Colonic mucosa (tissue), 4 donors: ENCODE results near the gene G6PC1. TPM values are rescaled to one million over a fixed set of nuclear protein-coding genes. Genes with fewer than 3 reads are reported as not detected.
"Not testable (repeated sequence)": the region's sequence is repeated elsewhere in the genome, so short reads cannot be mapped to it uniquely, and the experiment has no call there.

Source experiments
- DNase-seq: peaks from one replicate; pipeline ENCODE4 v3.0.0-alpha.2; 2020
- H3K27ac ChIP-seq: fragments of 200-600 bp; one replicate; pipeline ENCODE4 v1.8.0; 2021
- H3K27me3 ChIP-seq: fragments of 200-600 bp; one replicate; pipeline ENCODE4 v1.8.0; 2021
- H3K36me3 ChIP-seq: fragments of 200-600 bp; one replicate; pipeline ENCODE4 v1.8.0; 2021
- H3K4me1 ChIP-seq: fragments of 200-600 bp; one replicate; pipeline ENCODE4 v1.8.0; 2021; ENCODE audit warnings: mild to moderate bottlenecking
- H3K4me3 ChIP-seq: fragments of 200-600 bp; one replicate; pipeline ENCODE4 v1.8.0; 2021
- H3K9ac ChIP-seq, 2 donors: one replicate each; pipeline ENCODE4 v1.7.0; 2013; ENCODE audit warnings: control low read depth in 2 of 2, low read depth in 2 of 2, low read length in 2 of 2
- H3K9me3 ChIP-seq: fragments of 200-600 bp; one replicate; pipeline ENCODE4 v1.8.0; 2021
- intact Hi-C: fragments of 100-400 bp; cut with DNase I; formaldehyde crosslinking; loops from one replicate; pipeline ENCODE4 v1.14.1; 2022
- total RNA-seq, 2 donors: library from RNA; stranded (reverse); fragmentation: NEBNext Ultra II Directional in 1 of 2; extraction: Animal tissue kit (Norgen Biotek cat#: 25700) in 1 of 2; gene quantifications; one replicate each; pipeline ENCODE4 v1.2.1, GENCODE V29; 2021
- TF ChIP-seq, protein P1 (sequence below): fragments of 200-600 bp; IDR thresholded peaks from one replicate; pipeline ENCODE4 v1.8.0; 2022; ENCODE audit warnings: antibody characterized with exemption, mild to moderate bottlenecking
- donor health status: healthy.
- donor health status: DM: no; HTN: no; CAD: no.
- donor health status: DM: no; HTN: no; CAD: no.

The G6PC1 gene
- total RNA-seq, 2 donors from 2014 or later, result 0.40 TPM; not detected in 1

- Histone ChIP-seq H3K27ac (no peak overlapping the region), H3K4me3 (no peak overlapping the region), H3K27me3 (no peaks in the 10 kb centered on the region), H3K4me1 (no peaks in the 10 kb centered on the region), H3K9me3 (no peaks in the 10 kb centered on the region), H3K9ac (no peak overlapping the region), H3K36me3 (no peaks in the 10 kb centered on the region)
- intact Hi-C loops, result no loop called here
- TF ChIP-seq, protein P1, sequence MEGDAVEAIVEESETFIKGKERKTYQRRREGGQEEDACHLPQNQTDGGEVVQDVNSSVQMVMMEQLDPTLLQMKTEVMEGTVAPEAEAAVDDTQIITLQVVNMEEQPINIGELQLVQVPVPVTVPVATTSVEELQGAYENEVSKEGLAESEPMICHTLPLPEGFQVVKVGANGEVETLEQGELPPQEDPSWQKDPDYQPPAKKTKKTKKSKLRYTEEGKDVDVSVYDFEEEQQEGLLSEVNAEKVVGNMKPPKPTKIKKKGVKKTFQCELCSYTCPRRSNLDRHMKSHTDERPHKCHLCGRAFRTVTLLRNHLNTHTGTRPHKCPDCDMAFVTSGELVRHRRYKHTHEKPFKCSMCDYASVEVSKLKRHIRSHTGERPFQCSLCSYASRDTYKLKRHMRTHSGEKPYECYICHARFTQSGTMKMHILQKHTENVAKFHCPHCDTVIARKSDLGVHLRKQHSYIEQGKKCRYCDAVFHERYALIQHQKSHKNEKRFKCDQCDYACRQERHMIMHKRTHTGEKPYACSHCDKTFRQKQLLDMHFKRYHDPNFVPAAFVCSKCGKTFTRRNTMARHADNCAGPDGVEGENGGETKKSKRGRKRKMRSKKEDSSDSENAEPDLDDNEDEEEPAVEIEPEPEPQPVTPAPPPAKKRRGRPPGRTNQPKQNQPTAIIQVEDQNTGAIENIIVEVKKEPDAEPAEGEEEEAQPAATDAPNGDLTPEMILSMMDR, result no peak
- no peak for DNase-seq
These were observed 34.9 kb upstream of the G6PC1 start for GRCh38 chr17:42865638-42866094.

- TF ChIP-seq, protein P1, result no peak
- no peaks in the 10 kb centered on the region for H3K4me1 ChIP-seq
- H3K27me3 ChIP-seq, result no peaks in the 10 kb centered on the region
- intact Hi-C loops, result no loop called here
- H3K36me3 ChIP-seq, result no peaks in the 10 kb centered on the region
- no peak overlapping the region for H3K4me3 ChIP-seq
- H3K9ac ChIP-seq, result no peak overlapping the region
- no peak for DNase-seq
- no peak overlapping the region for H3K27ac ChIP-seq
- H3K9me3 ChIP-seq, result no peaks in the 10 kb centered on the region
These were observed 34.4 kb upstream of the G6PC1 start for GRCh38 chr17:42866216-42866615.

GRCh38 chr17:42866631-42867575, 33.7 kb upstream of the G6PC1 start:
- intact Hi-C loops, result no loop called here
- H3K27me3 ChIP-seq, result no peaks in the 10 kb centered on the region
- H3K4me1 ChIP-seq, result no peaks in the 10 kb centered on the region
- H3K9ac ChIP-seq, result no peak overlapping the region
- H3K9me3 ChIP-seq, result no peaks in the 10 kb centered on the region
- no peak for DNase-seq
- TF ChIP-seq, protein P1, result no peak
- H3K36me3 ChIP-seq, result no peaks in the 10 kb centered on the region
- H3K4me3 ChIP-seq, result no peak overlapping the region
- H3K27ac ChIP-seq, result no peak overlapping the region

- H3K27ac ChIP-seq, H3K27me3 ChIP-seq: not testable (repeated sequence)
These were observed 32.8 kb upstream of the G6PC1 start for GRCh38 chr17:42867694-42868261.

GRCh38 chr17:42868338-42868737, 32.3 kb upstream of the G6PC1 start:
- Histone ChIP-seq H3K27me3 (no peaks in the 10 kb centered on the region), H3K4me1 (no peaks in the 10 kb centered on the region), H3K36me3 (no peaks in the 10 kb centered on the region), H3K27ac (no peak overlapping the region), H3K4me3 (no peak overlapping the region), H3K9ac (no peak overlapping the region), H3K9me3 (no peaks in the 10 kb centered on the region)
- intact Hi-C loops, result no loop called here
- DNase-seq, result no peak
- TF ChIP-seq, protein P1, result no peak

More at GRCh38 chr17:42867694-42868261, 32.8 kb upstream of the G6PC1 start:
- H3K4me1 ChIP-seq, H3K9me3 ChIP-seq, intact Hi-C loops, H3K4me3 ChIP-seq, DNase-seq, H3K9ac ChIP-seq, H3K36me3 ChIP-seq: not testable (repeated sequence)

DNA sequence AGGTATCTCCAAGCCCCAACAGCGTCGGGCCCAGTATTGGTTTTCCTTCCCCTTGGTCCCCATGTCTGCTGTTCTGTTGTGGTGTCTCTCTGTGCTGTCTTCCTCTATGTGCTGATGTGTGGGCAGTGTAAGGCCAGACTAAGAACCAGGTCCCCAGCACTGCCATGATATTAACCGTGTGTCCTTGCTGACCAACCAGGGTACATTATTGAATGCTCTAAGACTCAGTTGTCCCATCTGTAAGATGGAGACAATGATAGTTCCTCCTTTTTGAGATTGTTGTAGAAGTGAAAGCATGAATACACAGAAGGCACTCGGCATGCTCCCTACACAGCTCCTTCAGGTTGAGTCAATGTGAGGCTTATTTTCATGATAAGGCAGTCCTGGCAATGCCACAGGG, 29.0 kb upstream of the G6PC1 start:
- no peak overlapping the region for H3K4me3 ChIP-seq
- no peak overlapping the region for H3K27ac ChIP-seq
- no peak overlapping the region for H3K9ac ChIP-seq
- intact Hi-C loops, result no loop called here
- TF ChIP-seq, protein P1, result no peak
- H3K36me3 ChIP-seq, result no peaks in the 10 kb centered on the region
- H3K4me1 ChIP-seq, result no peaks in the 10 kb centered on the region
- no peak for DNase-seq
- no peaks in the 10 kb centered on the region for H3K9me3 ChIP-seq
- H3K27me3 ChIP-seq, result no peaks in the 10 kb centered on the region
